ENCODE data around the gene HMCN1.
"Not testable (repeated sequence)": the region's sequence is repeated elsewhere in the genome, so short reads cannot be mapped to it uniquely, and the experiment has no call there.

Gene HMCN1

DNA sequence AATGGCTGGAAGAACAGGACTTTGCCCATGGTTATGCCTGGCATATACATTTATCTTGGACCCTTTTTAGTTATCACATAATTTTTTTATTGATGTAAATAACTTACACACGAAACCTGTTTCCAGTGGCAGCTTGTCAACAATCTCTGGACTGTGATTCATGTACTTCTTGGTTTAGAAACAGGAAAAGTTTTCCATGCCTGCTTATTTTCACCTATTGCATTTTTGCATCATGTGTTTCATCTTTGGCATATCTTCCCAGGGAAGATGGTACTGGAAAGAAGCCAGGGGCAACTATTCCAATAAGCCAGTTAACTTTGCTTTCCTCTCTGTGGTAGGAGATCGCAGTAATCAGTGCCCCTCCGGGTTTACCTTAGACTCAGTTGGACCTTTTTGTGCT is 430.6 kb downstream of the HMCN1 start:
- no peak for DNase-seq

DNA sequence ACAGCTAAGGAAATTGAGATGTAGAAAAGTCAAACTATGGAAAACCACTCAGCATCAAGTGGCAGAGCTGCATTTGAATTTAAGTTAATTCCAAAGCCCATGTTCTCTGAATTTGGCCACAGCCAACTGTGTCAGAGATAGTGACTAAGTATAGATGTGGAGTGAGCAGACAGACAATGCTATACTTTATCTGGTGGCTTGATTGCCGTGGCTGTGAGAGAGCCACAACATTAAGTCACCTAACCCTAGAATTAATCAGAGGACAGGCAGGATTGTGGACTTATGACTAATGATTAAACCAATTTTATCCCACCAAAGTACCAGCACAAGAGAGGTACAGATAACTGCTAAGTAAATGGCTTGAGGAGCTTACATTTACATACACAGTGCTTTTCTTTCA is 431.1 kb downstream of the HMCN1 start:
- DNase-seq, result no peak

DNA sequence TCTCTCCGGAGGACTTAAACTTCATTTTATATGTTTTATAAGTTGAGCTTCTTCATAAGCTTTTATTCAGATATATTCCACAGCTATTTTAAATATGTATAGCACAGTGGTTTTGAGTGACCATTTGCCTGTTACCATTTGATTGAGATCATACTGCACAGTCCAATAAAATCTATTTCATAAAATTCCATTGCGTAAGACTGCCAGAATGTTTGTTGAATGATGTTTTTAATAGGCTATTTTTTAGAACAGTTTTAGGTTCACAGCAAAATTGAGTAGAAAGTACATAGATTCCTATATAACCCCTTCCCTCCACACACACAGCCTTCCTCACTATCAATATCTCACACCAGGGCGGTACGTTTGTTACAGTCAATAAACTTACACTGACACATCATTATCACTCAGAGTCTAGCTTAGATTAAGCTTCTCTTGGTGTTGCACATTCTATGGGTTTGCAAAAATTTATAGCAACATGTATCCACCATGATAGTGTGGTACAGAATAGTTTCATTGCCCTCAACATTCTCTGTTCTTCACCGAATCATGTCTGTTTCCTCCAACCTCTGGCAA is 433.0 kb downstream of the HMCN1 start:
- no peak for DNase-seq

DNA sequence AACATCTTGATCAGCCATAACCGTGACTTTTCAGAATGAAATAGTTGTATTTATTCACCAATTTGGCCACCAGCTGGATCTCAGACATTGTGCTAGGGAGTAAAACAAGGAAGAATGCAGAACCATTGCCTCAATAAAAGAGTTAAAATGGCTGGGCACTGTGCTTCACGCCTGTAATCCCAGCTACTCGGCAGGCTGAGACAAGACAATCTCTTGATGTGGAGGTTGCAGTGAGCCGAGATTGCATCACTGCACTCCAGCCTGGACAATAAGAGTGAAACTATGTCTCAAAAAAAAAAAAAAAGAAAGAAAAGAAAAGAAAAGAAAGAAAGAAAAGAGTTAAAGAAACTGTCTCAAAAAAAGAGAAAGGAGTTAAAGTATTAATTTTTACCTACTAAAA is 441.4 kb downstream of the HMCN1 start:
- no peak for DNase-seq

DNA sequence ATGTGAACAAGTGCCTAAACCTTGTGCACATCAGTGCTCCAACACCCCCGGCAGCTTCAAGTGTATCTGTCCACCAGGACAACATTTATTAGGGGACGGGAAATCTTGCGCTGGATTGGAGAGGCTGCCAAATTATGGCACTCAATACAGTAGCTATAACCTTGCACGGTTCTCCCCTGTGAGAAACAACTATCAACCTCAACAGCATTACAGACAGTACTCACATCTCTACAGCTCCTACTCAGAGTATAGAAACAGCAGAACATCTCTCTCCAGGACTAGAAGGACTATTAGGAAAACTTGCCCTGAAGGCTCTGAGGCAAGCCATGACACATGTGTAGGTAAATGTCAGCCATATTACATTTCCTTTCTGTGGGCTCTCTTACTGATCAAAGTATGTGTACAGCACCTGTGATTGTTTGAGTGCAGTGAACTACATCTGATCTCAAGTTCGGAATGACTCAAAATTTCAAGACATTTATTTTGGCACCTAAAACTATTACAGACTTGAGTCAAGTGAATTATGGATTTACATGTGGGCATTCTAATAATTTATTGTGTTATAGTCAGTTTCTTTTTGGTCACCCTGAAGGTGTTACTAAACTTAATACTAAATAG is 444.3 kb downstream of the HMCN1 start:
- DNase-seq, result peak; percentile 93

DNA sequence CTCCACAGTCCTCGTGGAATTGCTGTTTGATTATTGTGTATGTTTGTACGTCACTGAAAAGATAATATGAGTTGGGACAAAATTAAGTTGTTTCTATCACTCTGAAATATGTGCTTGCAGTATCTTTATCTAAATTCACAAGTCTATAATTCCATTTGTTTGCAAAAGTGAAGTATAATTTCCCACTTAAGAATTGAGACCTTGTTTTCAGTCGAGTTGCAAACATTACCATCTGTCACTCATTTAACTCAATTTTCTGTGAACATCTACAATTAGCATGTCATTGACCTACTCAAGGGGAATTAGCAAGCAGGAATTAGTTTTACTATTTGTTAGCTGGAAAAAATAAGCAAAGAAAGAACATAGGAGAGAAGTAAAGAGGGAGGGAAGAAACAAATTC is 445.0 kb downstream of the HMCN1 start:
- DNase-seq, result peak; percentile 92

DNA sequence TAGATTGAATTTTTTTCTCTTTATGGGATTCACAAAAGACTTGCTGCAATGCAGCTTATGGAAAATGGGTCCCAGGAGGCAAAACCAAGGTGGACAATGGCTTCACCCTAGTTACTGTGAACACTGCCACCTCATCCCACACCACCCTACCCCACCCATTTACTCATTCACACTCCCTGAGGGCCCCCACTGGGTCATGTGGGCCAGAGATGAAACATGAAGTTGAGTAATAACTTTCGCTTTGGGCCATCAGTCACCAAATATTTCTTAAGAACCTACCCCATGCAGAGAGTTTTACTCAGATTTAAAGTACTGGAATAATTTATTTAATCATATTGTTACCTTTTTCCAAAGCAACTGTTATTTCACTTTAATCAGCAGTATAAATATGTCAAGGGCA is 449.0 kb downstream of the HMCN1 start:
- DNase-seq, result peak; percentile 27

DNA sequence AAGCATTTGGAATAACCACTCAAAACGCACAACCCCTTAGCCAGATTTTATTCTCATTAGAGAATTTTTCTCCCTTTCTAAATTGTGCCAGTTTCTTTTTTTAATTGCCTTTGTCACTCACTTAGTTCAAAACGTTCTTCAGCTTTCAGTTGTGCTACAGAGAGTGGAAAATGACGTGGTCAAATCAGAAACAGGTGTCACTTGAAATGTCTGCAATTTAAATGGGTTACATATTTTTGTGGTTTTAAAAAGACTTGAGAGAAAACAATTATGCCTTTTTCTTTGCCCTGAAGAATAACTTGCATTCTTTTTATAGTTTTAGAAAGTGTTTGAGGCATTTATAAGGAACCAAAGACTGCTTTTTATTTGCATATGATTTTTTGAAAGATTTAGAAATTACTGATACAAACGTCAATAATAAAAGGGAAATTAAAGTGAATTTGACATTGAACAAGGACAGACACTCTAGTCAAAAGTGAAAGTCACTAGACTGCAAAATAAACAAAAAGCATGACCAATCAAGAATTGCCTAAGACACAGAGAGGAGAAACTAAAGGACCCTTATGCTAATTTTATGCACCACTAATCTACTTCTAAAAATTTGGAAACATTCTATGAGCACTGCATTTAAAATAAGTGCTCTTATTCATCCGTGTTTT is 449.9 kb downstream of the HMCN1 start:
- DNase-seq, result no peak

DNA sequence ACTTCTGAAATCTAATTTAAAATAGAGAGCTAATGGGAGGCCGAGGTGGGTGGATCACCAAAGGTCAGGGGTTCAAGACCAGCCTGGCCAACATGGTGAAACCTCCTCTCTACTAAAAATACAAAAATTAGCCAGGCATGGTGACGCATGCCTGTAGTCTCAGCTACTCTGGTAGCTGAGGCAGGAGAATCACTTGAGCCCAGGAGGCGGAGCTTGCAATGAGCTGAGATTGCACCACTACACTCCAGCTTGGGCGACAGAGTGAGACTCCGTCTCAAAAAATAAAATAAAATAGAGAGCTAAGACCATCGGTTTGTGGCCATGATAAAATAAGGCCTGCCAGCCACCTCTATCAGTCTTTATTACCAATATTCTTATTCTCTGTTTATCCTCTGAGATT is 452.1 kb downstream of the HMCN1 start:
- DNase-seq, result not testable (repeated sequence)

DNA sequence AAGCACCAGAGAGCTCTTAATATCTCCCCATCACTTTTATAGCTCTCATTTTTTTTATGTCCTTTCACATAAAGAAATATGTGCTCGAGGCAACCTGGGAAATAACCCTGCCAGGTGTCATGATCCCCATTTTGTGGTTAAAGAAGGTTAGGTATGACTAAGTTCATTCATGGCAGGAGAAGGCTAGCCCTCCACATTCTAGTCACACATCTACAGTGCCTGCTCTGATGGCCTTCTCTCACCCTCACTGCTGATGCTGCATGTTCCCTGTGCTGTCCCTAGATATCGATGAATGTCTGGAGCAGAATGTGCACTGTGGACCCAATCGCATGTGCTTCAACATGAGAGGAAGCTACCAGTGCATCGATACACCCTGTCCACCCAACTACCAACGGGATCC is 453.4 kb downstream of the HMCN1 start:
- DNase-seq, result no peak

DNA sequence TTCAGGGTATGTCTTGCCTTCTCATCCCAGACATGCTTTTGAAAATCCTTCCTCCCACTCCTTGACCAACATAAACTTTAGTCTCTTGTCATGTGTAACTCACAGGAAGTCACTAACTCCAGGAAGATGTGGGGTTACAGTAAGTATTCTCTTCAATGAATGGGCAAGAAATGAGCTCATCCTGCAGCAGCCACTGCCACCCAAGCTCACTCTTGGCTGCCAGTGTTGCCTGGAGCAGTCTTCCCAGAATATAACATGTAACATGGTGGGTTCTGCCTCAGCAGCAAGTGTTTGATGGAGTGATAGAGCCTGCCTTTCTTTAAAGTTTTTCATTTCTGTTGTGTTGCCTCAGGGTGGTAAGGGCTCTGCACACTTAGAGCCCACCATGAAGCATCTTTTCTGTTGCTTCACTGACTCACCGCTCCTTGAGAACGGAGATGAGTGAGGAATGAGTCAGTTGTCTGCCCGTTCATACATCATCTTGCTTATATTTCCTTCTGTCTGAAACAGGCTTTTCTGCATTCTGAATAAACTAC is 453.9 kb downstream of the HMCN1 start:
- DNase-seq, result no peak

DNA sequence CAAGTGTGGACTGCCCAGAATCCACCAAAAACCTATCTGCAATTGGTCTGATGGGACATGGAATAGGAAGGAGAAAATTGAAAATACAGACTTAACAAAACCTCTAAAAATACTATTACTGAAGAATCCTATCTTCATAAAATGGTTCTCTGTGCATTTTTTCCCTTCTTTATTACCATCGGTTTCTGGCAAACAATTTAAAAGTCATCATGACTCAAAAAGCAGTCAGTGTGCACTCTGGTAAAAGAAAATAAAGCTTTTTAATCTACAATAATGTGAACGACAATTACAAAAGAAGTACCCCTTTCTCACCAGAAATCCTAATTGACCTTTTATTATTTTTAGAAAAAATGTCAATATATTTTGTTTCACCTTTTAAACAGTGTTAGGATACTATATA is 454.5 kb downstream of the HMCN1 start:
- DNase-seq, result no peak

DNA sequence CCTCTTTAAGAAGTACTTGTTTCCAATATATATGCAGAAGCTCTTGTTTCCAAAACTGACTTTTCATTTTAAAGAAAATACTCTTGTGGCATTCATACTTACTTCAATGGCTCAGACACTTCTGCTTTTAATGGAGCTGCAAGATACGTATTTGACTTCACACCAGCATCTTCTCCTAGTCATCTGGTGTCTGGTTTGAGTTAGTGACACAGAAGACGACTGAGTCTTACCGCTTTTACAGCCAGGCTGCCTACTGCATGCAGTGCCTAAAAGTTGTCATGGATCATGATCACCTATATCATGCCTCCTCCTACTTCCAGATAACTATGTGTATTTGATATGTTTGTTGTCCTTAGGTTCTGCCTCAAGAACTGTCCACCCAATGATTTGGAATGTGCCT is 455.0 kb downstream of the HMCN1 start:
- no peak for DNase-seq

DNA sequence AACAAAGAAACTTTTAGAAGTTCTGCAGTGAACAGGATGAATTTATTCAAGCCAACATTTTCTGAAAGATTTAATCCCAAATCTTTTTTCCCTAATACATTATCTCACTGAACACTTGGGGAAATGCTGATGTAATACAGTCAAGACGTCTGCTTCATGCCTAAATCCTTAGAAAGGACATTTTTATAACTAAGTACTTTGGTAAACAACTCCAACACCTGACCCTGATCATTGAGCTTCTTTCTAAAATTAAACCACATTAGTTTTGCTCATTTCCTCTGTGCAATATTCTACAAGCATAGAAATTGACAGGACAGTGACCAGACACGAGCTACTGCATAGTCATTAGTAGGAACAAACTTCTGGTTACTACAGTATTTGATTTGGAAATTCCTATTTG is 457.3 kb downstream of the HMCN1 start:
- no peak for DNase-seq

DNA sequence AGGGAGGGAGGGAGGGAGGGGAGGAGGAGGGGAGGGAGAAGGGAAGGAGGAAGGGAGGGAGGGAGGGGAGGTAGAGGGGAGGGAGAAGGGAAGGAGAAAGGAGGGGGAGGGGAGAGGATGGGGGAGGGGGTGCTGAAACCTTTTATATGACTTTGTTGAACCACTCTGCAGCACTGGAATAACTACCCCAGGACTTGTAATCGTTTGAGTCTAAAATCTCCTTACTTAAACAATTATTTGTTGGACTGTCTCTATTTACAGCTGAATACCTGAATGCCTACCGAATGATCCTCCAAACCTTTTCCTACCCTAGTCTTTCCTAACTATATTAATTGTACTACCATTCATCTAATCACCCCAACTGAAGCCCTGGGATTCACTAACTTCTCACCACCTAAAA is 459.0 kb downstream of the HMCN1 start:
- no peak for DNase-seq

DNA sequence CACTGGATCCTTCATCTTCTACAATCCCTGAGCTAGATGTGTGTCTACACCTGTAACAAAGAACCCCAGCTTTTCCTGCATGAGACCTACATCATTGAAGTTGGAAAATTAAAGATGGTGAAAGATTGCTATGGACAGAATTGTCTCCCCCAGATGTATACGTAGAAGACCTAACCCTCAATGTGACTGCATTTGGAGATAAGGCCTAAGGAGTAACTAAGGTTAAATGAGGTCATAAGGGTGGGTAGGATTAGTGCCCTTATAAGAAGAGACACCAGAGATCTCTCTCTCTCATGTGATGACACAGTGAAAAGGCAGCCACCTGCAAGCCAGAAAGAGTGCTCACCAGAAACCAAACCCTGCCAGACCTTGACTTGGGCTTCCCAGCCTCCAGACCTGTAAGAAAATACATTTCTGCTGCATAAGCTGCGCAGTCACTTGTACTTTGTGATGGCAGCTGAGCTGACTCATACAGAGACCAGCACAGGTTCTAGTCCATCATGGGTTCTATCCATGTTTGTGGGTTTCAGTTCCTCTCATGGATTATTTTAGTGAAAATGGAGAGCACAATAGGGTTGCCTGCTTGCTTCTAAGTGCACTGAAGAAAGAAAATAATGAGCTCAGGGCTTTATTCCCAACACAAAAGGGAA is 460.0 kb downstream of the HMCN1 start:
- no peak for DNase-seq

DNA sequence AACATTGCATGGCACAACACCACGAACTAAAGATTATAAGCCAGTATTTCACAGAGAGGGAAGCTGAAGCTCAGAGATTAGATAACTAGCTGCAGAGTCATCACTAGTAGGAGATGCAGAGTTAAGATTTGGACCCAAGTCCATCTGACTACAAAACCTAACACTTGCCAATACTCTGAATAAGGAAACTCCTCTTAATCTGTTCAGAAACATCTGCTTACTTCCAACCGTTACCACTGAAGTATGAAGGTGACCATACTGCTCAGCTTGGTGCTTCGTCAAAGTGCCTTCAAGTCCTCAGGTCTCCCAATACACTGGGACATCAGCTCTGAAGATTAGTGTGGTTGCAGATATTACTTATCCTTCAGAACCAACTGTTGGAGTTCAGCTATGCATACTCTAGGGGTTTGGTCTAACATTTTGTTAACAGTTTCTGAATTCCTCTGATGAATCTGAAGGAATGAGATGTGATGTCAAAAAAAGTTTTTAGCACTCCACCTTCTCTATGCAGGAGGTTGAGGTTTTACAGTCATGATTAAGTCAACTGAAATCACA is 461.3 kb downstream of the HMCN1 start:
- no peak for DNase-seq

DNA sequence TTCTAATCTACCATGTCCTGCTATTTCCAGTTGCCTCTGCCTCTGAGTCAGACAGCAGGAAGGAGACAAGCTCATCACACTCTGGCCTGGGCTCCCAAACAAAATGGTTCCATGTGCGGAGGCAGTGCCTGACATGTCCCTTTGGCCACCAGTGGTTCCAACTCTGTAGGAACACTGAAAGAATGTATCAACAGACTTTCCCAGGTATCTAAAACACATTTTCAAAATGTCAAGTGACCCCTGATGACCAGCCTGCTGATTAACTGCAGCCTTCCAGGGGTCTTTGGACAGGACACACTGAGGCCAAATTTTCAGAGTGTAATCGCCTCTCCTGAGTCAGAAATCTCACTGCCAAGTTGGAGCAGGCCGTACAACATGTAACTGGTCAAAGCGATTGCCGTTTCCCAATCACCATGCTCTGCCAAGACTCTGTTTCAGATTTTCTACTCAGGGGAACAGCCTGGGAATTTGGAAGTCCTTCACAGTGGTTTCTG is 468.1 kb downstream of the HMCN1 start:
- DNase-seq, result no peak

DNA sequence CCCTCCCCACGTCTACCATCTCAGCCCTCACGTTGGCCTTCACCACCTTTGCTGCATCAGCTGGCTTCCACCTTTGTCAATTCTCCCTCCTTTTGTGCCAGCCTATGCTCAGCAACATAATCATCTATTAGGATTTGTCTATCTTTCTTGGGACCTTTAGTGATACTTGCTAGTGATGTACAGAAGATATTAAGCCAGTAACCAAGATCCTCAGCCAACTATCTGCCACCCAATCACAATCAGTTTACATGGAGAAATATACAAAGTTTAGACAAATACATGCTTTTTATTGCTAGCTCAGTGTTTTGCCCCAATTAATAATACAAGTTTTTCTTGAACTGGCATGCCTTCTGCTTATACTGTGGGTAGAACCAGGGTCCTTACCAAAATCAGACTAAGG is 468.6 kb downstream of the HMCN1 start:
- no peak for DNase-seq

DNA sequence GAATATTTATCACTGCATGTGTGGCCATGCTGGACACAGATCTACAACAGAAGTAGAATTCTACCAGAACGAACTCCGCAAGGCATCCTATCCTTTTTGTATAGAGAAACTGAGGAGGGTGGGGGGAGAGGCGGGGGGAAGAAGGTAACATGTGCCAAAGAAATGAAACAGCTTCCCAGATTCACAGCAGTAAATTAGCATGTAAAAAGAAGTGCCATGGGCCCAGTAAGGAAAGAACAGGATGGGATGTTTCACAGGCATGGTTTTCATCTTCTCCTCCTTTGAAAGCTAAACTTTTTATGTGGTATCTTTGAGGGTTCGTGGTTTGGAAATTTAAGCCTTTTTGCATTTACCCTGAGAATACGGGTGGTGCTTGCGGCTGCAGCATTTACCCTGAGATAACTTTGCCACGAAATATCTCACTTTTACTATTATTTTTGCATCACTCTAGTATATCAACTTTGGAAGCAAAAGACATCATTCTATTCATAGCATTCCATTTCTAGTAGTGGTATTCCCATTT is 471.9 kb downstream of the HMCN1 start:
- DNase-seq, result no peak

DNA sequence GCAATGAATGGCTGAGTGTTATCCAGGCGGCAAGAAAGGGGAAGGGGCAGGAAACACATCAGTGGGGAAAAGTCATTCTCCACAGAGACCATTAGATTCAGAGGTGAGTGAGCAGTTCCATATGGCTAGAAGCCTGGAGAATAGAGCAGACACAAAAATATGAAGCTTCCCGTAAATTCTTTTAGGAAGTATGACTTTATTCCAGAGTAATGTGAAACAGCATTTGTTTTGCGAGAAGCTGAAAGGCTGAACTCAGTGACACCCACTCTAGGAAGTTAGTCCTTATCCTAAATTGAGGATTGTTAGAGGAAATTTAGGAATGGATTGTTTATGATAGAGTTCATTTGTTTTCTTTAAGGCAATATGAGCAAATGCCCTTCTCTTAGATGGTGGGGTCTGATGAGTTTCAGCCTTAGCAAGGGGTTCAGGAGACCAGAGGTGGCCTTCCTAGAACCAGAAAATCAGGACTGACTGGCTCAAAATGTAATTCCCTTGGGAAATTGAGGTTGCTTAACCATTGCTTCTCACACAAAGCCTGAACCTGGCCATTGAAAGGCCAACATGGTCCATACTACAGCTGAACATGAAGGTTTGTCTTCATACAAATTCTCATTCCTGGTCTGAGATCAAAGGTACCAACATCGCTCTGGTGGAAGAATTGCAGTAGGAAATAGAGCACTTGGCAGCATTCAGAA is 473.3 kb downstream of the HMCN1 start:
- no peak for DNase-seq

DNA sequence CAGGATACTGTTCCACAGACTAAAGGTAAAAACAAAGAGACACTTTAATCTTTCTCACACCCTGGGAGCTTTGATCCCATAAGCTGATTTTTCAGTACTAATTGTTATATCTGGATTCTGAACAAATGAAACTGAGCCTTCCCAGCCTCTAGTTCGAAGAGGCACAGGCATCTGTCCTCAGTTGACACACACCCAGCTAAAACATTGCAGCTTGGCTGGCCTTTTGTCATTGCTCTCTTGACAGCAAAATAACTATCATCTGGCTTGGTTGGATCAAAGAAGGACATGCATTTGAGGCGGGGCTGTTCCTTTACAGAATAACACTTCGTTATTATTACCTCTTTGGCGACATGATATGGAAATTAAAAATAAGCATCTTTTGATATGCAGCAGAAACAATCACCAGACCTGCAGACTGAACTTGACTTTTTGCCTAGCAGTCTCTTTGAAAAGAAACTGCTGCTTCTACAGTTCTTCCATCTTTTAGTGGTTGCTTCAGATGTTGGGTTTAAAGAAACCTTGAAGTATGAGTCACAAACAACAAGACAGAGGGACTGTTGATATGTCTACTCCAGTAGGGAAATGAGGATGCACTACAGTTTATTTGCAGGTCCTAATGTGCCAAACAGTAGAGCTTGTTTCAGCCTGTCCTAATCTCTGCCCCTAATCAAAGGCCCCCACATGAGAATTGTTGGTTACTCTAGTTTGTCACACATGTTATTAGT is 474.4 kb downstream of the HMCN1 start:
- DNase-seq, result peak; percentile 37
